H1 (cell line): ENCODE measurements around the gene ZAR1. TPM values are rescaled to one million over a fixed set of nuclear protein-coding genes. Genes with fewer than 3 reads are reported as not detected.

ENCODE experiments used
- RBBP5 ChIP-seq: IDR thresholded peaks from 2 replicates; pipeline ENCODE4 v1.7.1; 2012; ENCODE audit warnings: low read depth, mild to moderate bottlenecking, inconsistent platforms, low read length, moderate library complexity, borderline replicate concordance
- polyA plus RNA-seq, 7 experiments: library from polyadenylated mRNA; depleted of rRNA in 3 of 7; stranded (reverse) in 5 of 7; unstranded in 2 of 7; fragments of >200 nt in 5 of 7; fragments of 200-250 nt in 2 of 7; gene quantifications; 1 replicate in 5 of 7; 2 replicates in 1 of 7; 4 replicates in 1 of 7; pipeline versions ENCODE4 v1.2.1 to v1.2.3, GENCODE V29; 2011 to 2013; ENCODE audit warnings: missing spikeins in 2 of 7, mixed read lengths in 2 of 7
- total RNA-seq: library from RNA; stranded (reverse); fragmentation: NEBNext Ultra II Directional; extraction: Animal tissue kit (Norgen Biotek cat#: 25700); gene quantifications from 2 replicates; pipeline ENCODE4 v1.2.1, GENCODE V29; 2021

The ZAR1 gene
- total and polyA plus RNA-seq, 2 of the 8 experiments (the other 6 are each of a cell fraction or from before 2014, with no cell fraction given): 0.33 to 0.78 TPM

GRCh38 chr4:48483777-48484493, 6.1 kb upstream of the ZAR1 start (continued):
- TF ChIP-seq RBBP5: no peak
